ENCODE results near the gene CCNYL1. TPM values are rescaled to one million over a fixed set of nuclear protein-coding genes. Genes with fewer than 3 reads are reported as not detected.

The CCNYL1 gene
- total RNA-seq, 1 donor from 2014 or later, result 11.9 TPM

GRCh38 chr2:207777124-207777523, 65.7 kb downstream of the CCNYL1 start:
- DNase-seq (ENCODE audit: low spot score in 2 of 2, unreplicated experiment in 2 of 2), result no peak
- no peak for TF ChIP-seq CTCF (IDR thresholded peaks at IDR 0.05; ENCODE audit: unreplicated experiment)
- H3K36me3 Mint-ChIP-seq, result no peaks in the 10 kb centered on the region
- H3K4me3 Mint-ChIP-seq, result no peak overlapping the region
- no peaks in the 10 kb centered on the region for H3K27me3 Mint-ChIP-seq (ENCODE audit: low read depth)
- no peak overlapping the region for H3K27ac Mint-ChIP-seq
- peaks cover 6% of the 10 kb centered on the region for H3K4me1 Mint-ChIP-seq
- H3K9me3 Mint-ChIP-seq, result no peaks in the 10 kb centered on the region

GRCh38 chr2:207778298-207778882, 67.0 kb downstream of the CCNYL1 start:
- Mint-ChIP-seq H3K36me3 (no peaks in the 10 kb centered on the region), H3K4me3 (no peak overlapping the region), H3K9me3 (no peaks in the 10 kb centered on the region), H3K27me3 (ENCODE audit: low read depth) (no peaks in the 10 kb centered on the region), H3K4me1 (peaks cover 9% of the 10 kb centered on the region), H3K27ac (no peak overlapping the region)
- TF ChIP-seq CTCF (IDR thresholded peaks at IDR 0.05; ENCODE audit: unreplicated experiment), result no peak
- DNase-seq (ENCODE audit: low spot score in 2 of 2, unreplicated experiment in 2 of 2), result no peak

- no peaks in the 10 kb centered on the region for H3K27me3 Mint-ChIP-seq (ENCODE audit: low read depth)
- no peak for DNase-seq (ENCODE audit: low spot score in 2 of 2, unreplicated experiment in 2 of 2)
- TF ChIP-seq CTCF (IDR thresholded peaks at IDR 0.05; ENCODE audit: unreplicated experiment), result no peak
- no peaks in the 10 kb centered on the region for H3K9me3 Mint-ChIP-seq
- no peak overlapping the region for H3K27ac Mint-ChIP-seq
- H3K36me3 Mint-ChIP-seq, result no peaks in the 10 kb centered on the region
- peaks cover 11% of the 10 kb centered on the region for H3K4me1 Mint-ChIP-seq
- H3K4me3 Mint-ChIP-seq, result no peak overlapping the region
Measured at GRCh38 chr2:207779523-207779922, 68.1 kb downstream of the CCNYL1 start.

- H3K27ac Mint-ChIP-seq, result no peak overlapping the region
- no peak for TF ChIP-seq CTCF (IDR thresholded peaks at IDR 0.05; ENCODE audit: unreplicated experiment)
- H3K27me3 Mint-ChIP-seq (ENCODE audit: low read depth), result no peaks in the 10 kb centered on the region
- no peak for DNase-seq (ENCODE audit: low spot score in 2 of 2, unreplicated experiment in 2 of 2)
- H3K4me1 Mint-ChIP-seq, result peaks cover 17% of the 10 kb centered on the region
- no peaks in the 10 kb centered on the region for H3K36me3 Mint-ChIP-seq
- no peaks in the 10 kb centered on the region for H3K9me3 Mint-ChIP-seq
- no peak overlapping the region for H3K4me3 Mint-ChIP-seq
Measured at GRCh38 chr2:207782238-207783030, 71.0 kb downstream of the CCNYL1 start.

GRCh38 chr2:207783514-207783913, 72.1 kb downstream of the CCNYL1 start:
- Mint-ChIP-seq H3K27ac (no peak overlapping the region), H3K4me1 (peaks cover 17% of the 10 kb centered on the region), H3K27me3 (ENCODE audit: low read depth) (no peaks in the 10 kb centered on the region), H3K9me3 (no peaks in the 10 kb centered on the region), H3K36me3 (no peaks in the 10 kb centered on the region), H3K4me3 (no peak overlapping the region)
- no peak for TF ChIP-seq CTCF (IDR thresholded peaks at IDR 0.05; ENCODE audit: unreplicated experiment)
- no peak for DNase-seq (ENCODE audit: low spot score in 2 of 2, unreplicated experiment in 2 of 2)

All from mesothelial cell of epicardium (in vitro differentiated cells).